Esophagus squamous epithelium (tissue), 5 donors: ENCODE measurements around the gene PSORS1C1. TPM values are rescaled to one million over a fixed set of nuclear protein-coding genes. Genes with fewer than 3 reads are reported as not detected.

Source experiments
- DNase-seq: peaks from one replicate; lab custom pipeline; 2025; lab: John Stamatoyannopoulos, UW
- H3K27ac ChIP-seq, 4 donors: fragments of 200-600 bp; sonication (generic); one replicate each; pipeline ENCODE4 v1.5.1; 2016 to 2019; ENCODE audit warnings: mild to moderate bottlenecking in 1 of 4
- H3K27me3 ChIP-seq, 4 donors: fragments of 200-600 bp; sonication (generic); 1 replicate in 3 of 4; 2 replicates in 1 of 4; pipeline versions ENCODE4 v1.5.1 to v1.6.0; 2017 to 2021; ENCODE audit warnings: antibody characterized with exemption in 1 of 4
- H3K36me3 ChIP-seq, 3 donors: fragments of 200-600 bp; sonication (generic); one replicate each; pipeline ENCODE4 v1.5.1; 2016 to 2019
- H3K4me1 ChIP-seq, 3 donors: fragments of 200-600 bp; sonication (generic); one replicate each; pipeline ENCODE4 v1.5.1; 2017 to 2019
- H3K4me3 ChIP-seq, 4 donors: fragments of 200-600 bp; sonication (generic); 1 replicate in 3 of 4; 2 replicates in 1 of 4; pipeline ENCODE4 v1.5.1; 2016 to 2019; ENCODE audit warnings: mild to moderate bottlenecking in 2 of 4, moderate library complexity in 1 of 4
- H3K9me3 ChIP-seq, 3 donors: fragments of 200-600 bp; sonication (generic); one replicate each; pipeline ENCODE4 v1.5.1; 2016 to 2019
- POLR2A ChIP-seq, 4 donors: fragments of 450-650 bp; IDR thresholded peaks; one replicate each; pipeline ENCODE4 v1.6.1; 2017; ENCODE audit warnings: antibody characterized with exemption in 4 of 4, mild to moderate bottlenecking in 4 of 4, moderate library complexity in 3 of 4
- WGBS, 2 donors: methylation state at CpG; one replicate each; pipeline ENCODE4 v1.1.5; 2018; 5-methylcytosine and 5-hydroxymethylcytosine counted together
- intact Hi-C: fragments of 100-400 bp; cut with DNase I; formaldehyde crosslinking; loops from one replicate; pipeline ENCODE4 v1.15.0; 2022
- total RNA-seq, 4 donors: library from RNA; depleted of rRNA; stranded (reverse); fragments of >200 nt; gene quantifications; one replicate each; pipeline ENCODE4 v1.1.0, GENCODE V29; 2016
- TF ChIP-seq, protein P1 (sequence below), 6 experiments: fragments of 450-650 bp in 4 of 6; fragments of 200-600 bp in 2 of 6; sonication (generic) in 2 of 6; IDR thresholded peaks; one replicate each; pipeline ENCODE4 v1.5.1; 2016 to 2019; ENCODE audit warnings: antibody characterized with exemption in 6 of 6, mild to moderate bottlenecking in 4 of 6, moderate library complexity in 4 of 6
- donor health status: DM: yes; HTN: yes; CAD: no.

PSORS1C1 gene
- total RNA-seq, 4 donors from 2014 or later, result 0.06 to 2.7 (median 1.2) TPM

DNA sequence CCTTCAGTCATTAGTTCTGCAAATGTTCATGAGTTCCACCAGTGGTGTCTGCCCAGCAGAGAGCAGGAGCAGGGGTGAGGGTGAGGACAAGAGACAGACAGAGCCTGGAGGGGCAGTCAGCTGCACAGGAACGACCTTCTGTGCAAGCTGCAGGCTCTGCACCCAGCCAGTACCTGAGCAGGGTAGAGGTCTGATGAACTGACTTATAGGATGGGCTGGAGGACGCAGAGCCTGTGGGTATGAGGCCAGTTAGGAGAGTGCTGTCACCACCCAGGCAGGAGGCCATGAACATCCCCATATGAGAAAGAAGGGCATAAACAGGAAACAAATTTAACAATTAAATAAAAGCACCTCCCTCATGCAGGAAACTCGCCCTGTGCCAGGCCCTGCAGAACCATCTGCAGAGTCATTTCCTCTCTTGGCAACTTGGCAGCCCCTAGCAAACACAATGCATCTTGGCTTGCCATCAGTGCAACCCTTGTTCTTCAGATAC lies 20.2 kb upstream of the PSORS1C1 start:
- Histone ChIP-seq H3K27ac (peak overlapping the region; percentile 1 to 68 (median 24)), H3K36me3 (no peaks in the 10 kb centered on the region), H3K4me3 (no peak overlapping the region), H3K27me3 (no peaks in the 10 kb centered on the region), H3K9me3 (no peaks in the 10 kb centered on the region), H3K4me1 (peaks cover 6 to 18% (median 10%) of the 10 kb centered on the region in 3 donors)
- intact Hi-C loops, result no loop called here
- DNase-seq, result no peak
- 6 to 26% methylated on average over 3 of the region's 3 CpGs for WGBS, 2 donors
- no peak for TF ChIP-seq POLR2A (IDR thresholded peaks at IDR 0.05)
- TF ChIP-seq, protein P1, sequence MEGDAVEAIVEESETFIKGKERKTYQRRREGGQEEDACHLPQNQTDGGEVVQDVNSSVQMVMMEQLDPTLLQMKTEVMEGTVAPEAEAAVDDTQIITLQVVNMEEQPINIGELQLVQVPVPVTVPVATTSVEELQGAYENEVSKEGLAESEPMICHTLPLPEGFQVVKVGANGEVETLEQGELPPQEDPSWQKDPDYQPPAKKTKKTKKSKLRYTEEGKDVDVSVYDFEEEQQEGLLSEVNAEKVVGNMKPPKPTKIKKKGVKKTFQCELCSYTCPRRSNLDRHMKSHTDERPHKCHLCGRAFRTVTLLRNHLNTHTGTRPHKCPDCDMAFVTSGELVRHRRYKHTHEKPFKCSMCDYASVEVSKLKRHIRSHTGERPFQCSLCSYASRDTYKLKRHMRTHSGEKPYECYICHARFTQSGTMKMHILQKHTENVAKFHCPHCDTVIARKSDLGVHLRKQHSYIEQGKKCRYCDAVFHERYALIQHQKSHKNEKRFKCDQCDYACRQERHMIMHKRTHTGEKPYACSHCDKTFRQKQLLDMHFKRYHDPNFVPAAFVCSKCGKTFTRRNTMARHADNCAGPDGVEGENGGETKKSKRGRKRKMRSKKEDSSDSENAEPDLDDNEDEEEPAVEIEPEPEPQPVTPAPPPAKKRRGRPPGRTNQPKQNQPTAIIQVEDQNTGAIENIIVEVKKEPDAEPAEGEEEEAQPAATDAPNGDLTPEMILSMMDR (IDR thresholded peaks at IDR 0.05), result no peak

GRCh38 chr6:31096215-31096614 lies 18.4 kb upstream of the PSORS1C1 start:
- no peak for DNase-seq
- no peaks in the 10 kb centered on the region for H3K27me3 ChIP-seq
- H3K4me1 ChIP-seq, result peaks cover 6 to 29% (median 10%) of the 10 kb centered on the region in 3 donors
- WGBS, 2 donors, result 73 to 79% methylated on average over 3 of the region's 3 CpGs
- no peaks in the 10 kb centered on the region for H3K36me3 ChIP-seq
- TF ChIP-seq POLR2A (IDR thresholded peaks at IDR 0.05), result no peak
- TF ChIP-seq, protein P1 (IDR thresholded peaks at IDR 0.05), result no peak
- H3K27ac ChIP-seq, result no peak overlapping the region
- no peak overlapping the region for H3K4me3 ChIP-seq
- no peaks in the 10 kb centered on the region for H3K9me3 ChIP-seq
- intact Hi-C loops, result no loop called here

DNA sequence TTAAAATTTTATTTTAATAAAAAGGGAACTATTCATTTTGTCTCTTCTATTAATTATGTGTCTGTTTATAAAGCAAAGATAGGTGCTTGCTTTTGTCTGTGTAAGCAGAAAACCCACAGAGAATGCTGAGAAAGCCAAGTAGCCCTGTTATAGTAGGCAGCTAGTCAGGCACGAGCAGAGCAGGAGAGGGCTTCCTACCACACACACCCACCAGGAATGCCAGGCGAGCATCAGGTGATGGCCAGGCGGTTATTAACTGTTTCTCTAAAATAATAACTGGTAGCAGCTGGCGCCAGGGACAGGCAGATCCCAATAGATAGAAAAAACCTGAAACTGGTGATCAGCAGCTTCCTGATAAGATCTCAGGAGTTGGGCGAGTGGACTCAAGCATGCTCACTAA lies 17.9 kb upstream of the PSORS1C1 start:
- no peak for TF ChIP-seq POLR2A (IDR thresholded peaks at IDR 0.05)
- H3K9me3 ChIP-seq, result no peaks in the 10 kb centered on the region
- DNase-seq, result no peak
- H3K27ac ChIP-seq, result no peak overlapping the region
- H3K4me3 ChIP-seq, result no peak overlapping the region
- intact Hi-C loops, result no loop called here
- 84 to 89% methylated on average over 5 of the region's 5 CpGs for WGBS, 2 donors
- H3K36me3 ChIP-seq, result no peaks in the 10 kb centered on the region
- peaks cover 6 to 33% (median 10%) of the 10 kb centered on the region in 3 donors for H3K4me1 ChIP-seq
- H3K27me3 ChIP-seq, result no peaks in the 10 kb centered on the region

- no peak for DNase-seq
- H3K36me3 ChIP-seq, result no peaks in the 10 kb centered on the region
- H3K4me3 ChIP-seq, result no peak overlapping the region
- H3K4me1 ChIP-seq, result peaks cover 9 to 49% (median 10%) of the 10 kb centered on the region in 3 donors
- no peaks in the 10 kb centered on the region for H3K27me3 ChIP-seq
- intact Hi-C loops, result no loop called here
- no peaks in the 10 kb centered on the region for H3K9me3 ChIP-seq
- 90 to 97% methylated on average over 2 to 4 of the region's 4 CpGs for WGBS, 2 donors
- TF ChIP-seq, protein P1 (IDR thresholded peaks at IDR 0.05), result no peak
- no peak for TF ChIP-seq POLR2A (IDR thresholded peaks at IDR 0.05)
- H3K27ac ChIP-seq, result no peak overlapping the region
Observed at GRCh38 chr6:31098449-31098938, 16.1 kb upstream of the PSORS1C1 start.

DNA sequence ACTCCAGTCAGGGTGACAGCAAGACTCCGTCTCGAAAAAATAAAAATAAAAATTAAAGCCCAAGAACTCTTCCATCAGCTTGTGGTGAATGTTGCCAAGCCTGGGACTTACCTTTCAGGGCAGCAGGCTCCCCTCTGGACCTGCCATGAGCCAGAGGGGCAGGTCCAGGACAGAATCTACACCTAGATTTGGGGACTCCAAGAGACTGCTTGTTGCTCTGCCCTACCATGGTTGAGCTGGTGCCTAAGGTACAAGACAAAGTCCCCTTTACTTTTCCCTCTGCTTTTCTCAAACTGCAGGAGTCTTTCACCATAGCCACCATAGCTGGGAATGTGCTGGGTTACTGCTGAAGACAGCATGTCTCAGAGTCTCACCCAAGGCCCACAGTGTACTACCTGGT lies 11.5 kb upstream of the PSORS1C1 start:
- Histone ChIP-seq H3K27ac (no peak overlapping the region), H3K4me1 (peaks cover 0 to 31% (median 3%) of the 10 kb centered on the region in 3 donors), H3K27me3 (peaks cover 0 to 4% (median 0%) of the 10 kb centered on the region in 4 donors), H3K4me3 (no peak overlapping the region), H3K36me3 (no peaks in the 10 kb centered on the region), H3K9me3 (no peaks in the 10 kb centered on the region)
- intact Hi-C loops, result no loop called here
- no peak for DNase-seq
- TF ChIP-seq, protein P1 (IDR thresholded peaks at IDR 0.05), result no peak
- TF ChIP-seq POLR2A (IDR thresholded peaks at IDR 0.05), result no peak
- 95 to 97% methylated on average over 2 of the region's 2 CpGs for WGBS, 2 donors
